A549 (cell line): Measurements from ENCODE around the gene SPTBN4. TPM values are rescaled to one million over a fixed set of nuclear protein-coding genes. Genes with fewer than 3 reads are reported as not detected.

ENCODE experiments used
- ATAC-seq, 2 experiments: fragments of 200-7000 bp in 1 of 2; fragments of >200 bp in 1 of 2; cut with Nextera tagmentation in 1 of 2; cut with Tn5 transposase in 1 of 2; 3 replicates each; pipeline versions ENCODE4 v1.8.0 to v1.9.1; 2018 to 2020; ENCODE audit warnings: mild to moderate bottlenecking in 1 of 2, moderate library complexity in 1 of 2
- CTCF ChIA-PET: fragments of 300-600 bp; sonication (Branson Sonifier 250); formaldehyde crosslinking; extraction: SDS; loops from one replicate; lab custom pipeline; 2021; ENCODE audit warnings: antibody characterized with exemption, inconsistent platforms; lab: Yijun Ruan, JAX
- POLR2A ChIA-PET: fragments of 350-600 bp; formaldehyde crosslinking; extraction: SDS; loops from one replicate; lab custom pipeline; 2021; ENCODE audit warnings: antibody characterized with exemption, inconsistent platforms; lab: Yijun Ruan, JAX
- DNase-seq, 2 experiments: peaks; one replicate each; pipeline versions ENCODE4 v3.0.0 to v3.0.0-alpha.2; 2011 to 2016; ENCODE audit warnings: low read depth in 1 of 2, low spot score in 1 of 2
- FAIRE-seq: peaks from 2 replicates; lab custom pipeline; 2011; peaks lifted over from hg19 to GRCh38; lab: Jason Lieb, UNC
- H3K27ac ChIP-seq, 2 experiments: fragments of >200 bp; sonication (Bioruptor Twin); formaldehyde crosslinking; 3 replicates each; pipeline ENCODE4 v1.5.1; 2016 to 2017
- H3K4me1 ChIP-seq: fragments of >200 bp; sonication (Bioruptor Twin); formaldehyde crosslinking; 3 replicates; pipeline ENCODE4 v1.6.1; 2016
- H3K4me2 ChIP-seq: fragments of >200 bp; sonication (Bioruptor Twin); formaldehyde crosslinking; 3 replicates; pipeline ENCODE4 v1.6.1; 2016
- H3K4me3 ChIP-seq: fragments of >200 bp; sonication (Bioruptor Twin); formaldehyde crosslinking; 3 replicates; pipeline ENCODE4 v1.5.1; 2016
- H3K9me3 ChIP-seq: fragments of >200 bp; sonication (Bioruptor Twin); formaldehyde crosslinking; 3 replicates; pipeline ENCODE4 v1.6.1; 2016
- BHLHE40 ChIP-seq: IDR thresholded peaks from 2 replicates; pipeline ENCODE4 v1.6.1; 2012; ENCODE audit warnings: low read depth, low read length, inconsistent platforms
- CBX2 ChIP-seq: fragments of 200-600 bp; sonication (generic); IDR thresholded peaks from 2 replicates; pipeline ENCODE4 v1.6.1; 2016; ENCODE audit warnings: low read depth, mild to moderate bottlenecking, borderline replicate concordance
- CBX8 ChIP-seq: fragments of 200-600 bp; sonication (generic); IDR thresholded peaks from 2 replicates; pipeline ENCODE4 v1.6.1; 2016
- CEBPB ChIP-seq, 2 experiments: fragments of >200 bp in 1 of 2; sonication (Bioruptor Twin) in 1 of 2; formaldehyde crosslinking in 1 of 2; IDR thresholded peaks; 2 replicates each; pipeline ENCODE4 v1.6.1; 2012 to 2016
- CHD4 ChIP-seq: fragments of 200-600 bp; sonication (generic); IDR thresholded peaks from 2 replicates; pipeline ENCODE4 v1.6.1; 2016; ENCODE audit warnings: antibody characterized with exemption, mild to moderate bottlenecking, borderline replicate concordance
- E2F6 ChIP-seq: IDR thresholded peaks from 2 replicates; pipeline ENCODE4 v1.6.1; 2012; ENCODE audit warnings: low read depth, borderline replicate concordance
- EHF ChIP-seq: fragments of 250-450 bp; sonication (Bioruptor Pico); IDR thresholded peaks from 2 replicates; pipeline ENCODE4 v1.5.0; 2020; ENCODE audit warnings: mild to moderate bottlenecking
- FOSB ChIP-seq: fragments of 250-450 bp; sonication (Bioruptor Pico); IDR thresholded peaks from 2 replicates; pipeline ENCODE4 v1.5.0; 2020; ENCODE audit warnings: mild to moderate bottlenecking, moderate library complexity
- FOXS1 ChIP-seq: fragments of 250-450 bp; sonication (Bioruptor Pico); IDR thresholded peaks from 2 replicates; pipeline ENCODE4 v1.5.0; 2020; ENCODE audit warnings: mild to moderate bottlenecking, moderate library complexity
- HEYL ChIP-seq: fragments of 250-450 bp; sonication (Bioruptor Pico); IDR thresholded peaks from 2 replicates; pipeline ENCODE4 v1.8.0; 2021; ENCODE audit warnings: mild to moderate bottlenecking, moderate library complexity
- HMGXB4 ChIP-seq: fragments of 250-450 bp; sonication (Bioruptor Pico); IDR thresholded peaks from 2 replicates; pipeline ENCODE4 v1.5.0; 2021; ENCODE audit warnings: mild to moderate bottlenecking, moderate library complexity, borderline replicate concordance
- HOXB13 ChIP-seq: fragments of 250-450 bp; sonication (Bioruptor Pico); IDR thresholded peaks from 2 replicates; pipeline ENCODE4 v1.5.0; 2020; ENCODE audit warnings: low read depth, mild to moderate bottlenecking, moderate library complexity
- JUNB ChIP-seq: fragments of >200 bp; sonication (Bioruptor Twin); formaldehyde crosslinking; IDR thresholded peaks from 2 replicates; pipeline ENCODE4 v1.6.1; 2016
- KDM5A ChIP-seq: fragments of 200-600 bp; sonication (generic); IDR thresholded peaks from 2 replicates; pipeline ENCODE4 v1.6.1; 2016; ENCODE audit warnings: antibody characterized with exemption, mild to moderate bottlenecking
- MAFK ChIP-seq: fragments of 450-650 bp; IDR thresholded peaks from 2 replicates; pipeline ENCODE4 v1.6.1; 2014; ENCODE audit not compliant: partially characterized antibody
- MAZ ChIP-seq: fragments of 150-350 bp; IDR thresholded peaks from 2 replicates; pipeline ENCODE4 v1.6.1; 2014; ENCODE audit warnings: antibody characterized with exemption, low read depth, low read length, borderline replicate concordance
- NFE2L2 ChIP-seq: fragments of 150-350 bp; conservative IDR thresholded peaks from 2 replicates; pipeline ENCODE4 v1.6.1; 2014; ENCODE audit warnings: low read length
- NPAS2 ChIP-seq: fragments of 250-450 bp; sonication (Bioruptor Pico); IDR thresholded peaks from 2 replicates; pipeline ENCODE4 v1.8.0; 2022; ENCODE audit warnings: mild to moderate bottlenecking, moderate library complexity, borderline replicate concordance
- PHF8 ChIP-seq: fragments of 200-600 bp; sonication (generic); IDR thresholded peaks from 2 replicates; pipeline ENCODE4 v1.6.1; 2016; ENCODE audit warnings: low read depth, mild to moderate bottlenecking, antibody characterized with exemption, moderate library complexity, borderline replicate concordance
- POLR2A ChIP-seq: IDR thresholded peaks from 2 replicates; pipeline ENCODE4 v1.6.1; 2012; ENCODE audit warnings: mild to moderate bottlenecking, low read length
- RAD21 ChIP-seq, 2 experiments: fragments of >200 bp in 1 of 2; sonication (Bioruptor Twin) in 1 of 2; formaldehyde crosslinking in 1 of 2; IDR thresholded peaks in 1 of 2; conservative IDR thresholded peaks in 1 of 2; 2 replicates in 1 of 2; 3 replicates in 1 of 2; pipeline ENCODE4 v1.6.1; 2012 to 2018; ENCODE audit warnings: inconsistent platforms in 1 of 2
- RNF2 ChIP-seq: fragments of 200-600 bp; sonication (generic); IDR thresholded peaks from 2 replicates; pipeline ENCODE4 v1.6.1; 2016; ENCODE audit warnings: low read depth, mild to moderate bottlenecking, antibody characterized with exemption, moderate library complexity, borderline replicate concordance
- TP53 ChIP-seq: fragments of 250-450 bp; sonication (Bioruptor Pico); IDR thresholded peaks from 2 replicates; pipeline ENCODE4 v1.5.0; 2021; ENCODE audit warnings: mild to moderate bottlenecking, moderate library complexity
- ZC3H11A ChIP-seq: fragments of 450-650 bp; IDR thresholded peaks from 2 replicates; pipeline ENCODE4 v1.6.1; 2014; ENCODE audit warnings: antibody characterized with exemption, mild to moderate bottlenecking
- ZFP36 ChIP-seq: fragments of 450-650 bp; IDR thresholded peaks from 2 replicates; pipeline ENCODE4 v1.6.1; 2014; ENCODE audit warnings: borderline replicate concordance; ENCODE audit not compliant: partially characterized antibody
- ZSCAN20 ChIP-seq: fragments of 250-450 bp; sonication (Bioruptor Pico); IDR thresholded peaks from 2 replicates; pipeline ENCODE4 v1.8.0; 2022; ENCODE audit warnings: mild to moderate bottlenecking, moderate library complexity
- WGBS: methylation state at CpG from one replicate; pipeline ENCODE4 v1.1.6; 2017; ENCODE audit errors: missing lambda C conversion rate; 5-methylcytosine and 5-hydroxymethylcytosine counted together
- polyA plus RNA-seq, 4 experiments: library from polyadenylated mRNA; depleted of rRNA in 3 of 4; stranded (reverse); fragments of >200 nt; fragmentation: RNase III in 1 of 4; extraction: RNeasy Plus Mini Kit Qiagen cat#74134 plus additional on column Dnase treatment in 1 of 4; gene quantifications; 2 replicates in 3 of 4; 3 replicates in 1 of 4; pipeline ENCODE4 v1.2.3, GENCODE V29; 2011 to 2017
- TF ChIP-seq, protein P1 (sequence below): fragments of 450-650 bp; IDR thresholded peaks from 2 replicates; pipeline ENCODE4 v1.6.1; 2014; ENCODE audit warnings: antibody characterized with exemption
- TF ChIP-seq, protein P2 (sequence below): IDR thresholded peaks from 2 replicates; pipeline ENCODE4 v1.6.1; 2012

Gene SPTBN4
- polyA plus RNA-seq, 2 of the 4 experiments (the other 2 are of a cell fraction), result 1.4 to 2.2 TPM

DNA sequence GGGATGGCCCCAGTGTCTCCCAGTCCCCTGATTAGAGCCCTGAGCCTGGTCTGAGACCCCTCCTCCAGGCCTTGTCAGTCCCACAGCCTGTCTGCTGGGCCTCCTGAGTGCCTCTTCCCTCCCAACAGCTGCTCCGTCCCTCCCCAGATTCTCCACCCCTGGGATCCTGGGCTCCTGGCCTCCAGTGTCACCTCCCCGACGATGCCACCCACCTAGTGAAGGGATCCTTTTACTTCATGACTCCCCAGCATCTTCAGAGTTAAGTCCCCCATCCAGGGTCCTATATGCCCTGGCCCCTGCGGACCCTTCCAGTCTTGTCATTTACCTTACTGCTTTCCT is 49.2 kb upstream of the SPTBN4 start:
- H3K4me2 ChIP-seq, result peak overlapping the region; percentile 10; the same call in 1 of the 3 replicates
- FAIRE-seq (no peak), ATAC-seq (no peak), DNase-seq (no peak)
- peaks cover 21% of the 10 kb centered on the region for H3K4me1 ChIP-seq
- 90% methylated on average over 4 of the region's 4 CpGs for WGBS
- ChIA-PET POLR2A (interaction anchor here (0.6 to 6.2 kb wide), 3 partner anchors 9 to 14 kb away, joined by 4 to 47 read pairs (median 4); partner anchors contain the start of gene SERTAD1), CTCF (interaction anchor here (0.7 to 26.4 kb wide), 8 partner anchors 10 to 274 kb away, joined by 3 to 950 read pairs (median 8); partner anchors contain the start of genes BLVRB, PRX, SERTAD1 and SERTAD3)
- H3K4me3 ChIP-seq, result no peak overlapping the region
- TF ChIP-seq MAFK (no peak), POLR2A (no peak), TP53 (no peak), RNF2 (no peak), E2F6 (no peak), EHF (CRISPR knock-in tag) (no peak), KDM5A (no peak), CHD4 (no peak), FOSB (CRISPR knock-in tag) (no peak), CEBPB (IDR thresholded peaks at IDR 0.05) (no peak), CBX8 (no peak), BHLHE40 (no peak), HEYL (CRISPR knock-in tag) (no peak), NPAS2 (CRISPR knock-in tag) (no peak)
- TF ChIP-seq, protein P1, sequence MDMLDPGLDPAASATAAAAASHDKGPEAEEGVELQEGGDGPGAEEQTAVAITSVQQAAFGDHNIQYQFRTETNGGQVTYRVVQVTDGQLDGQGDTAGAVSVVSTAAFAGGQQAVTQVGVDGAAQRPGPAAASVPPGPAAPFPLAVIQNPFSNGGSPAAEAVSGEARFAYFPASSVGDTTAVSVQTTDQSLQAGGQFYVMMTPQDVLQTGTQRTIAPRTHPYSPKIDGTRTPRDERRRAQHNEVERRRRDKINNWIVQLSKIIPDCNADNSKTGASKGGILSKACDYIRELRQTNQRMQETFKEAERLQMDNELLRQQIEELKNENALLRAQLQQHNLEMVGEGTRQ, result no peak
- H3K9me3 ChIP-seq, result no peaks in the 10 kb centered on the region
- peak overlapping the region; percentile 37 to 75 for H3K27ac ChIP-seq

DNA sequence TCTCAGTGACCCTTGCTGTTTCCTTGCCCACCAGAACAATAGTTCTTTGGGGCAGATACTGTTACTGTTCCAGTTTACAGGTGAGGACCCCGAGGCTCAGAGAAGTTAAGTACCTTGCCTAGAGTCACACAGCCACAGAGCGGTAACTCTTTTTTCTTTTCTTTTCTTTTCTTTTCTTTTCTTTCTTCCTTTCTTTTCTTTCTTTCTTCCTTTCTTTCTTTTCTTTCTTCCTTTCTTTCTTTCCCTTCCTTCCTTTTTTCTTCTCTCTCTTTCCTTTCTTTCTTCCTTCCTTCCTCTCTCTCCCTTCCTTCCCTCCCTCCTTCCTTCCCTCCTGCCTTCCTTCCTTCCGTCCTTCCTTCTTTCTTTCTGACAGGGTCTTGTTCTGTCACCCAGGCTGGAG is 48.8 kb upstream of the SPTBN4 start:
- TF ChIP-seq ZFP36, result peak; percentile 73
- TF ChIP-seq ZSCAN20 (CRISPR knock-in tag), result no peak
- Histone ChIP-seq H3K4me2 (no peak overlapping the region), H3K4me1 (peaks cover 21% of the 10 kb centered on the region), H3K27ac (no peak overlapping the region; a peak in 1 of 6 replicates), H3K9me3 (no peaks in the 10 kb centered on the region), H3K4me3 (no peak overlapping the region)
- POLR2A ChIA-PET, result interaction anchor here (1.1 to 6.2 kb wide), 2 partner anchors 8 to 15 kb away, joined by 4 to 47 read pairs; partner anchors contain the start of gene SERTAD1
- no peak for FAIRE-seq
- CTCF ChIA-PET, result interaction anchor here (0.7 to 26.4 kb wide), 5 partner anchors 10 to 52 kb away, joined by 3 to 950 read pairs (median 10); partner anchors contain the start of genes BLVRB, PRX, SERTAD1 and SERTAD3
- 77% methylated on average over 3 of the region's 3 CpGs for WGBS
- ATAC-seq, result no peak
- DNase-seq, result no peak

GRCh38 chr19:40419066-40419612 is 47.7 kb upstream of the SPTBN4 start:
- FAIRE-seq (no peak), DNase-seq (no peak), ATAC-seq (no peak)
- Histone ChIP-seq H3K4me2 (no peak overlapping the region), H3K4me1 (peaks cover 29% of the 10 kb centered on the region), H3K4me3 (no peak overlapping the region), H3K9me3 (no peaks in the 10 kb centered on the region), H3K27ac (peak overlapping the region in 1 of 2 experiments; percentile 4; a peak in 2 of 6 replicates)
- ChIA-PET CTCF (interaction anchor here (0.6 to 26.4 kb wide), 9 partner anchors 11 to 478 kb away, joined by 3 to 950 read pairs (median 8); partner anchors contain the start of genes BLVRB, PRX, SERTAD1 and SERTAD3), POLR2A (no interaction called here)
- WGBS, result 68% methylated on average over 5 of the region's 5 CpGs
- TF ChIP-seq EHF (CRISPR knock-in tag) (no peak), PHF8 (no peak), HOXB13 (CRISPR knock-in tag) (no peak), HMGXB4 (CRISPR knock-in tag) (no peak), CEBPB (IDR thresholded peaks at IDR 0.05) (no peak), NFE2L2 (no peak), MAFK (no peak), E2F6 (no peak), MAZ (no peak), CBX2 (no peak), JUNB (no peak), ZC3H11A (no peak), BHLHE40 (no peak), RAD21 (conservative IDR thresholded peaks at IDR 0.05 in 1 of 2, IDR thresholded peaks at IDR 0.05 in 1 of 2) (no peak), FOXS1 (CRISPR knock-in tag) (no peak)
- TF ChIP-seq, protein P1, result no peak
- TF ChIP-seq, protein P2, sequence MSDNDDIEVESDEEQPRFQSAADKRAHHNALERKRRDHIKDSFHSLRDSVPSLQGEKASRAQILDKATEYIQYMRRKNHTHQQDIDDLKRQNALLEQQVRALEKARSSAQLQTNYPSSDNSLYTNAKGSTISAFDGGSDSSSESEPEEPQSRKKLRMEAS, result no peak
